Stimulated activated CD4-positive, alpha-beta T cell treated with anti-CD3 and anti-CD28 coated beads, TNF-alpha, amount 100 ng/mL, for 48 hours (primary cell): ENCODE measurements around the gene CFL2.
"Not testable (repeated sequence)": the region's sequence is repeated elsewhere in the genome, so short reads cannot be mapped to it uniquely, and the experiment has no call there.

ENCODE experiments used
- DNase-seq, 3 donors: peaks; one replicate each; pipeline ENCODE4 v3.0.0-alpha.2; 2020; ENCODE audit warnings: low read depth in 3 of 3

Gene CFL2

GRCh38 chr14:34711796-34712712 lies 2.3 kb downstream of the CFL2 start:
- no peak for DNase-seq

- DNase-seq = no peak
Measured at GRCh38 chr14:34711169-34711568, 3.2 kb downstream of the CFL2 start.

GRCh38 chr14:34710744-34711143 lies 3.6 kb downstream of the CFL2 start:
- no peak for DNase-seq

- no peak for DNase-seq
Measured at GRCh38 chr14:34710006-34710405, 4.4 kb downstream of the CFL2 start.

- DNase-seq = no peak
Measured at GRCh38 chr14:34707722-34708121, 6.7 kb downstream of the CFL2 start.

- DNase-seq = no peak
Measured at GRCh38 chr14:34701808-34702207, 12.6 kb downstream of the CFL2 start.

GRCh38 chr14:34700622-34701130 lies 13.7 kb downstream of the CFL2 start:
- no peak for DNase-seq

GRCh38 chr14:34699873-34700621 lies 14.3 kb downstream of the CFL2 start:
- DNase-seq = no peak

GRCh38 chr14:34694216-34694615 lies 20.2 kb downstream of the CFL2 start:
- DNase-seq = not testable (repeated sequence)

- peak in 1 of 3 donors; percentile 13 for DNase-seq
Measured at GRCh38 chr14:34693228-34693939, 21.0 kb downstream of the CFL2 start.

- no peak for DNase-seq
Measured at GRCh38 chr14:34692898-34693227, 21.5 kb downstream of the CFL2 start.

- no peak for DNase-seq
Measured at GRCh38 chr14:34692348-34692747, 22.0 kb downstream of the CFL2 start.

- DNase-seq = no peak
Measured at GRCh38 chr14:34691206-34691605, 23.2 kb downstream of the CFL2 start.

GRCh38 chr14:34688470-34689206 lies 25.8 kb downstream of the CFL2 start:
- DNase-seq = no peak

GRCh38 chr14:34685819-34686428 lies 28.5 kb downstream of the CFL2 start:
- no peak for DNase-seq

- DNase-seq = no peak
Measured at GRCh38 chr14:34684578-34684977, 29.8 kb downstream of the CFL2 start.

- no peak for DNase-seq
Measured at GRCh38 chr14:34682787-34683321, 31.5 kb downstream of the CFL2 start.

GRCh38 chr14:34680806-34681479 lies 33.5 kb downstream of the CFL2 start:
- no peak for DNase-seq

- DNase-seq = no peak
Measured at GRCh38 chr14:34678735-34679134, 35.7 kb downstream of the CFL2 start.

- no peak for DNase-seq
Measured at GRCh38 chr14:34678306-34678705, 36.1 kb downstream of the CFL2 start.
